Heart right ventricle (tissue), 16 donors: ENCODE results near the gene LRRC61. TPM values are rescaled to one million over a fixed set of nuclear protein-coding genes. Genes with fewer than 3 reads are reported as not detected.

Experiments used
- ATAC-seq, 8 donors: fragments of 200-7000 bp; cut with Tn5 transposase; one replicate each; pipeline ENCODE4 v1.9.1; 2020; ENCODE audit warnings: mild to moderate bottlenecking in 8 of 8, moderate library complexity in 8 of 8, moderate number of reproducible peaks in 1 of 8
- DNase-seq, 2 donors: peaks; one replicate each; pipeline ENCODE4 v3.0.0-alpha.2; 2020
- H3K27ac ChIP-seq, 10 donors: fragments of 200-600 bp; sonication (generic) in 2 of 10; one replicate each; pipeline versions ENCODE4 v1.5.0 to v1.8.0; 2020 to 2022; ENCODE audit warnings: mild to moderate bottlenecking in 3 of 10
- H3K27me3 ChIP-seq, 7 donors: fragments of 200-600 bp; one replicate each; pipeline ENCODE4 v1.8.0; 2021 to 2022; ENCODE audit warnings: mild to moderate bottlenecking in 2 of 7
- H3K36me3 ChIP-seq, 9 donors: fragments of 200-600 bp; sonication (generic) in 1 of 9; one replicate each; pipeline versions ENCODE4 v1.5.0 to v1.8.0; 2020 to 2022; ENCODE audit warnings: mild to moderate bottlenecking in 2 of 9
- H3K4me1 ChIP-seq, 9 donors: fragments of 200-600 bp; sonication (generic) in 1 of 9; one replicate each; pipeline versions ENCODE4 v1.5.0 to v1.8.0; 2020 to 2022; ENCODE audit warnings: mild to moderate bottlenecking in 4 of 9
- H3K4me3 ChIP-seq, 10 donors: fragments of 200-600 bp; sonication (generic) in 2 of 10; one replicate each; pipeline versions ENCODE4 v1.5.0 to v1.8.0; 2020 to 2022; ENCODE audit warnings: mild to moderate bottlenecking in 7 of 10, moderate library complexity in 2 of 10
- H3K9me3 ChIP-seq, 11 donors: fragments of 200-600 bp in 10 of 11; sonication (generic) in 2 of 11; one replicate each; pipeline versions ENCODE4 v1.5.0 to v1.8.0; 2013 to 2022; ENCODE audit warnings: mild to moderate bottlenecking in 2 of 11, control low read depth in 1 of 11, moderate library complexity in 1 of 11
- CTCF ChIP-seq, 9 donors: fragments of 200-600 bp; sonication (generic) in 2 of 9; IDR thresholded peaks; one replicate each; pipeline versions ENCODE4 v1.5.0 to v1.8.0; 2021 to 2022; ENCODE audit warnings: antibody characterized with exemption in 9 of 9, mild to moderate bottlenecking in 5 of 9, moderate library complexity in 1 of 9
- WGBS, 2 donors: extraction: QIAGEN DNeasy Blood & Tissue Kit; methylation state at CpG; one replicate each; pipeline ENCODE4 v1.1.7; 2013; ENCODE audit warnings: inconsistent platforms in 1 of 2; 5-methylcytosine and 5-hydroxymethylcytosine counted together
- intact Hi-C, 10 donors: fragments of 100-400 bp; cut with DNase I; formaldehyde crosslinking; loops; one replicate each; pipeline versions ENCODE4 v1.11.1 to v1.14.2; 2022
- polyA plus RNA-seq, 2 donors: library from polyadenylated mRNA; stranded (reverse); fragments of 200-250 nt; gene quantifications; one replicate each; pipeline ENCODE4 v1.2.3, GENCODE V29; 2013
- total RNA-seq, 10 donors: library from RNA; stranded (reverse); fragmentation: NEBNext Ultra II Directional in 3 of 10; extraction: Animal tissue kit (Norgen Biotek cat#: 25700) in 3 of 10; gene quantifications; one replicate each; pipeline versions ENCODE4 v1.2.1 to v1.2.4, GENCODE V29; 2021 to 2023
- donor health status: Arrhythmogenic right ventricular cardiomyopathy.
- donor health status: ischemic (EF 13 %, LVEDD 7.1; RV severe dilation, severe dysfunction).
- donor health status: healthy with polysubstance abuse.
- donor health status: DM: no; HTN: yes; CAD: no.
- donor health status: DM: no; HTN: no; CAD: no.
- donor health status: ischemic (EF 25% LVEDD 6.9; RV normal size, moderate dysfunction).
- donor health status: ischemic (EF 25% LVEDD 5.7; RV mildly dilated, moderate dysfunction).
- donor health status: healthy.
- donor health status: DM: yes; HTN: yes; CAD: no.
- donor health status: Ischemic cardiomyopathy.
- donor health status: ischemic (EF 35%, LVEDD 5.7; RV mildly dilated, moderate dysfunction).
- donor health status: nonischemic (EF 11% LVEDD 7.7; RV severe dilation, severe dysfunction).
- donor health status: DM: yes; HTN: yes; CAD: no.
- donor health status: PGD.
- donor health status: ischemic (EF 29% LVEDD 5.4; RV normal size, mild dysfunction).
- donor health status: nonischemic (EF 23%, LVEDD 6.1; RV moderate dilation, normal function).

Gene LRRC61
- total and polyA plus RNA-seq, 12 donors, result 1.2 to 6.4 (median 3.9) TPM

- intact Hi-C loops, result loop anchor here in 2 of 10 donors (5.0 to 10.0 kb wide), 2 partner anchors 52 to 394 kb away; no protein-coding TSS in a partner anchor
- 87 to 90% methylated on average over 5 of the region's 5 CpGs for WGBS, 2 donors
- no peaks in the 10 kb centered on the region for H3K9me3 ChIP-seq
- ATAC-seq (no peak), DNase-seq (no peak)
- TF ChIP-seq CTCF (IDR thresholded peaks at IDR 0.05), result no peak
- H3K4me1 ChIP-seq, result peaks cover 0 to 28% (median 3%) of the 10 kb centered on the region in 9 donors
- no peak overlapping the region for H3K27ac ChIP-seq
- H3K27me3 ChIP-seq, result no peaks in the 10 kb centered on the region
- no peak overlapping the region for H3K4me3 ChIP-seq
- H3K36me3 ChIP-seq, result no peaks in the 10 kb centered on the region
Observed at GRCh38 chr7:150360363-150361058, 37.4 kb downstream of the LRRC61 start.

DNA sequence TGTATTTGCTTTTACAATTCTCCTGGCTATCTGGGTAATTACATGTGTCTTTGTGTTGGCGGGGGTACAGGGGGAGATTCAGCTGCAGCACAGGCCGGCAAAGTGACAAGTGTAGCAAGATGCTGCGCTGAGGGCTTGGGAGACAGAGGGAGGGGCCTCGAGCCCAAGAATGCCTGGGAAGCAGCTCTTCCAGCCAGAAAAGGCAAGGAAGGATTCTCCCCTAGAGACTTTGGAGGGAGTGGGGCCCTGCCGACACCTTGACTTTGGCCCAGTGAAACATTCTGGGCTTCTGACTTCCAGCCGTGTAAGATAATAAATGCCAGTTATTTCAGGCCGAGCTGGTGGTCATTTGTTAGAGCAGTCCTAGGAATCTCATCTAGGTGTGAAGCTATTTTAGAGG is 38.2 kb downstream of the LRRC61 start:
- H3K36me3 ChIP-seq, result no peaks in the 10 kb centered on the region
- H3K27me3 ChIP-seq, result no peaks in the 10 kb centered on the region
- H3K27ac ChIP-seq, result no peak overlapping the region
- WGBS, 2 donors, result 49 to 51% methylated on average over 7 of the region's 7 CpGs
- DNase-seq (no peak), ATAC-seq (peak in 2 of 8 donors; percentile 21 to 25)
- TF ChIP-seq CTCF (IDR thresholded peaks at IDR 0.05), result no peak
- H3K9me3 ChIP-seq, result no peaks in the 10 kb centered on the region
- intact Hi-C loops, result loop anchor here in 2 of 10 donors (5.0 to 10.0 kb wide), 2 partner anchors 51 to 393 kb away; no protein-coding TSS in a partner anchor
- peaks cover 0 to 36% (median 3%) of the 10 kb centered on the region in 9 donors for H3K4me1 ChIP-seq
- no peak overlapping the region for H3K4me3 ChIP-seq

DNA sequence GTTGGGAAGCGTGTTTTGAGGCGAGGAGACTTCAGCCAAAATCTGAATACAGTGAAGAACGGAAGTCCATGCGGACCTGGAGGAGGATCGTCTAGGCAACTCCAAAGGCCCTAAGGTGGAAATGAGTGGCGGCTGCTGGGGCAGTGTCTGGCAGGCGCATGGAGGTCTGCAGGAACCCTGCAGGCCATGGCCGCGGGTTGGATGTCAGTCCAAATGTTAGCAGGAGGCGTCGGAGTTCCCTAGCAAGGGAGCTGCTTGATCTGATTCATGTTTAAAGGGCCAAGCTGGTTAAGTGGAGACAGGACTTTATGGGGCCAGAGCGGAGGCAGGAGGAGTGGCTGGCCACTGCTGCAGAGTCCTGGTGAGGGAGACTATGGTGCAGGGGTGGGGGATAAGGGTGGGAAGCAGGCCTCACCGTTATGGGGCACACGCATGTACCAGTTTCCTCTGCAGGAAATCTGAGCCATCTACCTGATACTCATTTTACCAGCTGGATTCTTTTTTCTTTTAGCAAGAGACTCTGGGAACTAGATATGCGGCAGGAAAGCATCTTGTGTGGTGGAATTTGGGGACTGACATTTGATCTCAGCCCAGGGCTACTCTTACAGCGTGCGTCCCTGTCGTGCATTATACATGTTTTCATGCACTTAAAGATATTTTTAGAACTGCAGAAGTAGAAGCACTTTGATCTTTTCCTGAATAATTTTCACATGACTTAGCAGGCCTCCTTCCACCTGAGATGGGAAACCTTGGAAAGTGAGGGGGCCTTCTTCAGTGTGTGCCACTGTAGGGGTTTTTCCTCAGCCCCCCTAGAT is 38.9 kb downstream of the LRRC61 start:
- no peak for DNase-seq
- Histone ChIP-seq H3K27ac (no peak overlapping the region), H3K36me3 (no peaks in the 10 kb centered on the region), H3K4me3 (no peak overlapping the region), H3K9me3 (no peaks in the 10 kb centered on the region), H3K4me1 (peaks cover 0 to 36% (median 3%) of the 10 kb centered on the region in 9 donors), H3K27me3 (no peaks in the 10 kb centered on the region)
- intact Hi-C loops, result loop anchor here in 3 of 10 donors (2.0 to 10.0 kb wide), 3 partner anchors 50 to 393 kb away; no protein-coding TSS in a partner anchor
- TF ChIP-seq CTCF (IDR thresholded peaks at IDR 0.05), result no peak
- peak in 2 of 8 donors; percentile 16 to 41 for ATAC-seq
- WGBS, 2 donors, result 61 to 64% methylated on average over 18 of the region's 18 CpGs

DNA sequence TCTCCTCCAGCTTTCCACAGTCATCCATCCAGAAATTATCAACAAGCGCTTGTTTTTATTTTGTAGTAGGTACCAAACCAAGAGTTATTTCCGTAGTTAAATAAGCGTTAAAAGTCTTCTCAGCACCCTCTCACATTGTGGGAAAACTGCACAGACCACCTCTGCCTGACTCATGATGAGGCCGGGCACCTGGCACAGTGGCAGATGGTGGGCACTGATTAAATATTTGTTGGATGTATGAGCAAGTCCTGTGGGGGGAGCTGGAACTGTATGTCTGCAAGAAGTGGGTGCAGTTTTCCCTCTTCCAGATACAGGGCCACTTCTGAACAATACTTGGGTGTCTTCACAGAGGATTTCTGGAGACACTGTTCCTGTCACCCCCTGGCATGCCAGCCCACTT is 40.2 kb downstream of the LRRC61 start:
- intact Hi-C loops, result loop anchor here in 3 of 10 donors (2.0 to 10.0 kb wide), 3 partner anchors 49 to 391 kb away; no protein-coding TSS in a partner anchor

More for the DNA sequence above, 40.2 kb downstream of the LRRC61 start:
- Histone ChIP-seq H3K9me3 (no peaks in the 10 kb centered on the region), H3K27ac (no peak overlapping the region), H3K4me3 (no peak overlapping the region), H3K4me1 (peaks cover 0 to 36% (median 9%) of the 10 kb centered on the region in 9 donors), H3K27me3 (no peaks in the 10 kb centered on the region), H3K36me3 (no peaks in the 10 kb centered on the region)
- 89 to 95% methylated on average over 4 of the region's 4 CpGs for WGBS, 2 donors
- DNase-seq (no peak), ATAC-seq (no peak)
- no peak for TF ChIP-seq CTCF (IDR thresholded peaks at IDR 0.05)
